ENCODE results near the gene TCP1.

DNA sequence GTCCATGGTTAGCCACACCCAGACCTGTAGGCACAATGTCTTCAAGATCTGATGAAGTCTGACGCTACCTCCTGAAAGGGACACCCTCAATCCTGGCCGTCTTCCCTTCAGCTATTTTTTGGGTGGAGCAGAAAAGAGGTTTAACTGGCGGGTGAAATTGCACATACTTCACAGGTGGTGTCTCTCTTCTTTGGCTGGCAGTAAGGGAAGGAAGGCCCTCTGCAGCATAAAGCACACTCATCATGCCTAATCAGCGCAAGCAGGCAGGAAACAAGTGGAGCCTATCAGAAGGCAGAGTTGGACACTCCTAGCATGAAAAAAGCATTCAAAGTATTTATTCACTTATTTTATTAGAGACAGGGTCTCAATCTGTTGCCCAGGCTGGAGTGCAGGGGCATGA, 43.5 kb upstream of the TCP1 start:
- TF ChIP-seq, protein P1, sequence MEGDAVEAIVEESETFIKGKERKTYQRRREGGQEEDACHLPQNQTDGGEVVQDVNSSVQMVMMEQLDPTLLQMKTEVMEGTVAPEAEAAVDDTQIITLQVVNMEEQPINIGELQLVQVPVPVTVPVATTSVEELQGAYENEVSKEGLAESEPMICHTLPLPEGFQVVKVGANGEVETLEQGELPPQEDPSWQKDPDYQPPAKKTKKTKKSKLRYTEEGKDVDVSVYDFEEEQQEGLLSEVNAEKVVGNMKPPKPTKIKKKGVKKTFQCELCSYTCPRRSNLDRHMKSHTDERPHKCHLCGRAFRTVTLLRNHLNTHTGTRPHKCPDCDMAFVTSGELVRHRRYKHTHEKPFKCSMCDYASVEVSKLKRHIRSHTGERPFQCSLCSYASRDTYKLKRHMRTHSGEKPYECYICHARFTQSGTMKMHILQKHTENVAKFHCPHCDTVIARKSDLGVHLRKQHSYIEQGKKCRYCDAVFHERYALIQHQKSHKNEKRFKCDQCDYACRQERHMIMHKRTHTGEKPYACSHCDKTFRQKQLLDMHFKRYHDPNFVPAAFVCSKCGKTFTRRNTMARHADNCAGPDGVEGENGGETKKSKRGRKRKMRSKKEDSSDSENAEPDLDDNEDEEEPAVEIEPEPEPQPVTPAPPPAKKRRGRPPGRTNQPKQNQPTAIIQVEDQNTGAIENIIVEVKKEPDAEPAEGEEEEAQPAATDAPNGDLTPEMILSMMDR (IDR thresholded peaks at IDR 0.05) = no peak
- TF ChIP-seq POLR2AphosphoS5 (IDR thresholded peaks at IDR 0.05; ENCODE audit: low read depth, low read length) = no peak
